GM20431 (cell line): ENCODE data around the gene SH3D21.

ENCODE experiments used
- in situ Hi-C: fragments of 300-500 bp; cut with MseI, MboI; formaldehyde crosslinking; loops from one replicate; pipeline ENCODE4 v1.15.0; 2020; ENCODE audit warnings: low sequenced_read_pairs; ENCODE audit not compliant: unreplicated experiment

SH3D21 gene

GRCh38 chr1:36352125-36352909 lies 46.1 kb downstream of the SH3D21 start:
- in situ Hi-C loops, result no loop called here

- in situ Hi-C loops, result no loop called here
Observed at GRCh38 chr1:36352910-36353878, 47.0 kb downstream of the SH3D21 start.

GRCh38 chr1:36354486-36354885 lies 48.3 kb downstream of the SH3D21 start:
- in situ Hi-C loops, result no loop called here

GRCh38 chr1:36355811-36356210 lies 49.6 kb downstream of the SH3D21 start:
- in situ Hi-C loops, result no loop called here

GRCh38 chr1:36358514-36359084 lies 52.4 kb downstream of the SH3D21 start:
- in situ Hi-C loops, result no loop called here

GRCh38 chr1:36359383-36359782 lies 53.2 kb downstream of the SH3D21 start:
- in situ Hi-C loops, result no loop called here

GRCh38 chr1:36359911-36360550 lies 53.9 kb downstream of the SH3D21 start:
- in situ Hi-C loops, result no loop called here

GRCh38 chr1:36365381-36365780 lies 59.2 kb downstream of the SH3D21 start:
- in situ Hi-C loops, result no loop called here

GRCh38 chr1:36366091-36366661 lies 60.0 kb downstream of the SH3D21 start:
- in situ Hi-C loops, result no loop called here

GRCh38 chr1:36367066-36367465 lies 60.9 kb downstream of the SH3D21 start:
- in situ Hi-C loops, result no loop called here

GRCh38 chr1:36367798-36368197 lies 61.6 kb downstream of the SH3D21 start:
- in situ Hi-C loops, result no loop called here

- in situ Hi-C loops, result no loop called here
Observed at GRCh38 chr1:36369061-36369861, 63.1 kb downstream of the SH3D21 start.
